ENCODE results near the gene YIPF4.
"Not testable (repeated sequence)": the region's sequence is repeated elsewhere in the genome, so short reads cannot be mapped to it uniquely, and the experiment has no call there.

The YIPF4 gene

GRCh38 chr2:32365679-32366078 is 88.0 kb downstream of the YIPF4 start:
- ATAC-seq (replicated peaks); H3K27me3 Mint-ChIP-seq; H3K27ac Mint-ChIP-seq; H3K4me3 Mint-ChIP-seq; H3K9me3 Mint-ChIP-seq; DNase-seq: not testable (repeated sequence)
- H3K4me1 Mint-ChIP-seq = peaks cover 36 to 79% of the 10 kb centered on the region in 2 donors
- H3K36me3 Mint-ChIP-seq = peaks cover 13 to 40% of the 10 kb centered on the region in 2 donors

Measured in stimulated activated naive B cell treated with anti-CD40 and anti-IgM and Interleukin-4, amounts not matched to agents 10 μg/mL and 1 μg/mL and 100 μg/mL, for 72 hours (primary cell).